K562 (cell line): ENCODE results near the gene BLOC1S3. TPM values are rescaled to one million over a fixed set of nuclear protein-coding genes. Genes with fewer than 3 reads are reported as not detected.

Experiments used
- ARNT ChIP-seq, 2 experiments: fragments of 450-650 bp; IDR thresholded peaks; 2 replicates each; pipeline ENCODE4 v1.6.1; 2016; ENCODE audit warnings: mild to moderate bottlenecking in 1 of 2
- BCOR ChIP-seq: fragments of 450-650 bp; IDR thresholded peaks from 2 replicates; pipeline ENCODE4 v1.6.1; 2016
- HMBOX1 ChIP-seq: sonication (generic); IDR thresholded peaks from 2 replicates; pipeline ENCODE4 v1.6.1; 2016
- MCM5 ChIP-seq: fragments of 450-650 bp; IDR thresholded peaks from 2 replicates; pipeline ENCODE4 v1.6.1; 2016; ENCODE audit warnings: low read depth
- POLR2B ChIP-seq: fragments of 450-650 bp; IDR thresholded peaks from 2 replicates; pipeline ENCODE4 v1.6.1; 2018; ENCODE audit warnings: low read depth; ENCODE audit not compliant: partially characterized antibody
- PREB ChIP-seq: sonication (generic); formaldehyde crosslinking; IDR thresholded peaks from 2 replicates; pipeline ENCODE4 v1.8.1; 2023; ENCODE audit warnings: mild to moderate bottlenecking, missing genetic modification reagents
- SMARCC2 ChIP-seq: fragments of 450-650 bp; IDR thresholded peaks from 2 replicates; pipeline ENCODE4 v1.6.1; 2017; ENCODE audit warnings: antibody characterized with exemption, moderate library complexity, mild to moderate bottlenecking, low read depth
- ZNF561 ChIP-seq: fragments of 450-650 bp; formaldehyde crosslinking; conservative IDR thresholded peaks from 2 replicates; pipeline ENCODE4 v1.4.0; 2020; ENCODE audit warnings: mild to moderate bottlenecking, moderate library complexity
- ZNF740 ChIP-seq, 3 experiments: fragments of 200-800 bp in 1 of 3; sonication (Bioruptor generic) in 1 of 3; sonication (generic) in 1 of 3; formaldehyde crosslinking in 1 of 3; IDR thresholded peaks; 2 replicates each; pipeline versions ENCODE4 v1.6.1 to v1.8.0; 2016 to 2022; ENCODE audit warnings: mild to moderate bottlenecking in 2 of 3, missing compliant biosample characterization in 2 of 3, missing genetic modification characterization in 2 of 3, missing genetic modification reagents in 1 of 3
- polyA plus RNA-seq, 8 experiments: library from polyadenylated mRNA; depleted of rRNA in 4 of 8; stranded (reverse) in 5 of 8; unstranded in 3 of 8; fragments of >200 nt; fragmentation: Nextera tagmentation in 2 of 8; fragmentation: Illumina TruSeq in 1 of 8; extraction: Ambion mirVana in 2 of 8; extraction: Trizol in 1 of 8; gene quantifications; 2 replicates each; pipeline versions ENCODE4 v1.2.1 to v1.2.3, GENCODE V29; 2011 to 2014; ENCODE audit warnings: inconsistent platforms in 1 of 8, missing spikeins in 1 of 8
- total RNA-seq, 7 experiments: library from RNA; depleted of rRNA in 6 of 7; stranded (reverse); fragments of >200 nt in 6 of 7; fragmentation: Illumina TruSeq in 2 of 7; extraction: Trizol in 2 of 7; gene quantifications; 2 replicates each; pipeline versions ENCODE4 v1.2.1 to v1.2.3, GENCODE V29; 2011 to 2021; ENCODE audit warnings: low replicate concordance in 1 of 7
- TF ChIP-seq, protein P1 (sequence below): fragments of 250-450 bp; sonication (Bioruptor Pico); IDR thresholded peaks from 2 replicates; pipeline ENCODE4 v1.5.0; 2022; ENCODE audit warnings: mild to moderate bottlenecking

BLOC1S3 gene
- total and polyA plus RNA-seq, 9 of the 15 experiments (the other 6 are each of a cell fraction or from before 2014, with no cell fraction given) = 3.9 to 20.2 (median 10.4) TPM

- TF ChIP-seq, protein P1, sequence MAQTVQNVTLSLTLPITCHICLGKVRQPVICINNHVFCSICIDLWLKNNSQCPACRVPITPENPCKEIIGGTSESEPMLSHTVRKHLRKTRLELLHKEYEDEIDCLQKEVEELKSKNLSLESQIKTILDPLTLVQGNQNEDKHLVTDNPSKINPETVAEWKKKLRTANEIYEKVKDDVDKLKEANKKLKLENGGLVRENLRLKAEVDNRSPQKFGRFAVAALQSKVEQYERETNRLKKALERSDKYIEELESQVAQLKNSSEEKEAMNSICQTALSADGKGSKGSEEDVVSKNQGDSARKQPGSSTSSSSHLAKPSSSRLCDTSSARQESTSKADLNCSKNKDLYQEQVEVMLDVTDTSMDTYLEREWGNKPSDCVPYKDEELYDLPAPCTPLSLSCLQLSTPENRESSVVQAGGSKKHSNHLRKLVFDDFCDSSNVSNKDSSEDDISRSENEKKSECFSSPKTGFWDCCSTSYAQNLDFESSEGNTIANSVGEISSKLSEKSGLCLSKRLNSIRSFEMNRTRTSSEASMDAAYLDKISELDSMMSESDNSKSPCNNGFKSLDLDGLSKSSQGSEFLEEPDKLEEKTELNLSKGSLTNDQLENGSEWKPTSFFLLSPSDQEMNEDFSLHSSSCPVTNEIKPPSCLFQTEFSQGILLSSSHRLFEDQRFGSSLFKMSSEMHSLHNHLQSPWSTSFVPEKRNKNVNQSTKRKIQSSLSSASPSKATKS (CRISPR knock-in tag) = no peak
- TF ChIP-seq PREB (no peak), SMARCC2 (no peak), ZNF740 (CRISPR knock-in tag; IDR thresholded peaks at IDR 0.05) (no peak), ZNF740 (tag; IDR thresholded peaks at IDR 0.05) (no peak), BCOR (no peak), ARNT (IDR thresholded peaks at IDR 0.05) (no peak), ZNF561 (CRISPR knock-in tag) (no peak), POLR2B (no peak), HMBOX1 (no peak), MCM5 (no peak)
Observed at GRCh38 chr19:45202637-45203036, 24.1 kb downstream of the BLOC1S3 start (continued).
